ENCODE measurements around the gene SNRPA1. TPM values are rescaled to one million over a fixed set of nuclear protein-coding genes. Genes with fewer than 3 reads are reported as not detected.

The SNRPA1 gene
- total and polyA plus RNA-seq, 4 donors: 34.5 to 57.7 (median 51.3) TPM

- Histone ChIP-seq H3K27me3 (ENCODE audit: control insufficient read depth in 3 of 3, insufficient read depth in 3 of 3, low read length in 2 of 3) (no peaks in the 10 kb centered on the region), H3K9ac (ENCODE audit: insufficient read depth in 1 of 2, low read length in 2 of 2) (no peak overlapping the region), H3K27ac (ENCODE audit: low read depth in 1 of 2, low read length in 1 of 2) (no peak overlapping the region), H3K4me3 (no peak overlapping the region), H3K36me3 (ENCODE audit: control insufficient read depth in 4 of 4, insufficient read depth in 4 of 4, low read length in 4 of 4) (peaks cover 6 to 14% (median 10%) of the 10 kb centered on the region in 4 donors), H3K4me1 (ENCODE audit: control insufficient read depth in 5 of 5, insufficient read depth in 5 of 5, low read length in 5 of 5) (peaks cover 0 to 8% (median 6%) of the 10 kb centered on the region in 5 donors), H3K9me3 (ENCODE audit: control insufficient read depth in 4 of 4, insufficient read depth in 3 of 4, low read length in 3 of 4) (no peaks in the 10 kb centered on the region)
- WGBS, 2 donors: 66 to 71% methylated on average over 3 of the region's 3 CpGs
- ATAC-seq (ENCODE audit: insufficient read depth, low FRiP score) (no peak), DNase-seq (no peak)
- no peak for TF ChIP-seq CTCF (IDR thresholded peaks at IDR 0.05; ENCODE audit: control extremely low read depth, extremely low read depth)
Observed at GRCh38 chr15:101266034-101266433, 29.0 kb downstream of the SNRPA1 start.

GRCh38 chr15:101264911-101265641 is 30.0 kb downstream of the SNRPA1 start:
- Histone ChIP-seq H3K27ac (ENCODE audit: low read depth in 1 of 2, low read length in 1 of 2) (no peak overlapping the region), H3K9me3 (ENCODE audit: control insufficient read depth in 4 of 4, insufficient read depth in 3 of 4, low read length in 3 of 4) (no peaks in the 10 kb centered on the region), H3K4me3 (no peak overlapping the region), H3K4me1 (ENCODE audit: control insufficient read depth in 5 of 5, insufficient read depth in 5 of 5, low read length in 5 of 5) (peaks cover 0 to 8% (median 6%) of the 10 kb centered on the region in 5 donors), H3K27me3 (ENCODE audit: control insufficient read depth in 3 of 3, insufficient read depth in 3 of 3, low read length in 2 of 3) (no peaks in the 10 kb centered on the region), H3K36me3 (ENCODE audit: control insufficient read depth in 4 of 4, insufficient read depth in 4 of 4, low read length in 4 of 4) (peaks cover 0 to 10% (median 3%) of the 10 kb centered on the region in 4 donors), H3K9ac (ENCODE audit: insufficient read depth in 1 of 2, low read length in 2 of 2) (no peak overlapping the region)
- no peak for TF ChIP-seq CTCF (IDR thresholded peaks at IDR 0.05; ENCODE audit: control extremely low read depth, extremely low read depth)
- ATAC-seq (ENCODE audit: insufficient read depth, low FRiP score) (no peak), DNase-seq (no peak)
- WGBS, 2 donors: 78 to 85% methylated on average over 17 of the region's 17 CpGs

- no peak overlapping the region for H3K9ac ChIP-seq (ENCODE audit: insufficient read depth in 1 of 2, low read length in 2 of 2)
- no peak overlapping the region for H3K4me3 ChIP-seq
- no peaks in the 10 kb centered on the region for H3K27me3 ChIP-seq (ENCODE audit: control insufficient read depth in 3 of 3, insufficient read depth in 3 of 3, low read length in 2 of 3)
- no peak for TF ChIP-seq CTCF (IDR thresholded peaks at IDR 0.05; ENCODE audit: control extremely low read depth, extremely low read depth)
- 89 to 95% methylated on average over 4 of the region's 4 CpGs for WGBS, 2 donors
- H3K36me3 ChIP-seq (ENCODE audit: control insufficient read depth in 4 of 4, insufficient read depth in 4 of 4, low read length in 4 of 4): peaks cover 0 to under 1% (median 0%) of the 10 kb centered on the region in 4 donors
- no peak overlapping the region for H3K27ac ChIP-seq (ENCODE audit: low read depth in 1 of 2, low read length in 1 of 2)
- no peak for ATAC-seq (ENCODE audit: insufficient read depth, low FRiP score)
- peaks cover 0 to 8% (median 6%) of the 10 kb centered on the region in 5 donors for H3K4me1 ChIP-seq (ENCODE audit: control insufficient read depth in 5 of 5, insufficient read depth in 5 of 5, low read length in 5 of 5)
- DNase-seq: no peak
- H3K9me3 ChIP-seq (ENCODE audit: control insufficient read depth in 4 of 4, insufficient read depth in 3 of 4, low read length in 3 of 4): no peaks in the 10 kb centered on the region
Observed at GRCh38 chr15:101264011-101264410, 31.0 kb downstream of the SNRPA1 start.

Measured in lung (tissue), 12 donors.